HG02885 (cell line): ENCODE measurements around the gene ENTHD1.
"Not testable (repeated sequence)": the region's sequence is repeated elsewhere in the genome, so short reads cannot be mapped to it uniquely, and the experiment has no call there.

Source experiments
- ATAC-seq: cut with Tn5 transposase; IDR thresholded peaks from one replicate; pipeline ENCODE4 v1.9.1; 2021; ENCODE audit warnings: mild to moderate bottlenecking; ENCODE audit not compliant: unreplicated experiment, poor library complexity

The ENTHD1 gene

DNA sequence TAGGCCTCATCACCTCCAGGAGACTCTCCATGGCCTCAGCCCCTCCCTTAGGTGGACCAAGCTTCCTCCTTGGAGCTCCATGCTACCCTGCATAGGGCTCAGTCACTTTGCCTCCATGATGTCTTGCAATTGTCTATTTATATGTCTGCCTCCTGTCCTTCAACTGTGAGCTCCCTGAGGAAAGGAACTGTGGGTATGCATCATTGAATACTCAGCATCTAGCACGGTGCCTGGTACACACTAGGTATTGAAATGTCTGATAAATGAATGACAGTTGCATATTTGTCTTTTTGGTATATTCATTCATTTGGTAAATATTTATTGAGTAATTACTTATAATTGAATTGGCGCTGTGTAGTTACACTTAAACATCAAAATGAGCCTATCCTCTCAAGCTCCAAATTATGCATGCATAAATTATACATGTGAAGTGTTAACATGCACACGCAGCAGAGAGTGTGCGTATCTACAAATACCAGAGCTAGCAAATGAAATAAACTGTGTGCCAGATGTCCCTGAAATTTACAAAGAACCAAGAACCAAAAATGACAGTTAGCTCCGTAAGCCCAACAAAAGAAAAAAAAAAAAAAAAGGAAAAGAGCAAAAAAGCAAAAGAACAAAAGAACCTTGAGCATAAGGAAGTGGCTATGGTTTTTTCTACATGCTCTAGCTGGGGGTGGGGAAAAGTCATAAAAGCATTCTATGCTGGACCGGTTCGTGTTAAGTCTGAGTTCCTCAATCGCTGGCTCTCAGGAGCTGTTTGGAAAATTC lies 32.5 kb upstream of the ENTHD1 start:
- no peak for ATAC-seq

DNA sequence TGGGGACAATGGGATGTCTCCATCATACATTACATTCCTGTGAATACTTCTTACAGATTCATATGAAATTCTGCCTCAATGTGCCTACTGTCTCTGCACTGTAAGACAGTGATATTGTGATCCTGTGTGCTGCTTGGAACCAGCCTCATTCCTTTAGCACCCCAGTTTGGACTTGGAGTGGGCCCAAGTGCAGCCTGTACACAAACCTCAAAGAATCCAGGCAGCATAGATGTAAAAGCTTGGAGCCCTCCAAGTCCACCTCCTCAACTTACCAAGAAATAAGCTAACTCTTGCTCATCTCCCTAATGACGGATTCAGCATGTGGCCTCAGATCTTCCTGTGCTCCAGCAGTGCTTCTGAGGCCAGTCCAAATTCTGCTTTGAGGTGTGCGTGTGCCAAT lies 31.7 kb upstream of the ENTHD1 start:
- no peak for ATAC-seq

DNA sequence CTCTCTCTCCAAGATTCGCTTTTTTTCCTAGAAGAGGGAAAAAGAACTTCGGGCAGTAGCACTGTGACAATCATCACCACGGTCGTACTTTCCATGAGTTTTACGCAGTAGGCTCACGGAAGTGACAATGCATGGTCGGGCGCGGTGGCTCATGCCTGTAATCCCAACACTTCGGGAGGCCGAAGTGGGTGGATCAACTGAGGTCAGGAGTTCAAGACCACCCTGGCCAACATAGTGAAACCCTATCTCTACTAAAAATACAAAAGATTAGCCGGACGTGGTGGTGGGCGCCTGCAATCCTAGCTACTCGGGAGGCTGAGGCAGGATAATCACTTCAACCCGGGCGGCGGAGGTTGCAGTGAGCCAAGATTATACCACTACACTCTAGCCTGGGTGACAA lies 30.7 kb upstream of the ENTHD1 start:
- no peak for ATAC-seq

DNA sequence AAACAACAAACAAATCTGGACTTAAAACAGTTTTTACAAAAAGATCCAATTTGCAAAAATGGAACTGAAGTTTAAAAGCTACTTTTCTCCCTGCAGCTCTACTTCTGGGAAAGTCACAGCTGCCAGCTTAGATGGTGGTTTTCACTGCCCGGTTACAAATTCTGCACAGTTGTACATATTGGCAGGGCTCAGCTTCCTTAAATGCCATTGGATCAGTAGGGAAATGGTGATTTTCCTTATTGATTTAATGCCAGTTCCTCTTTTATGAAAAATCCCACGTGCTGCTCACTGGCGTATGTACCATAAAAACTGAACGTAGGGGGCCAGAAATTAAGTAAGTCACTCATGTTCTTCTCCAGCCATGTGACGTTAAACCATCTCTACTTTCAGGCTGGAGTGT lies 30.1 kb upstream of the ENTHD1 start:
- no peak for ATAC-seq

DNA sequence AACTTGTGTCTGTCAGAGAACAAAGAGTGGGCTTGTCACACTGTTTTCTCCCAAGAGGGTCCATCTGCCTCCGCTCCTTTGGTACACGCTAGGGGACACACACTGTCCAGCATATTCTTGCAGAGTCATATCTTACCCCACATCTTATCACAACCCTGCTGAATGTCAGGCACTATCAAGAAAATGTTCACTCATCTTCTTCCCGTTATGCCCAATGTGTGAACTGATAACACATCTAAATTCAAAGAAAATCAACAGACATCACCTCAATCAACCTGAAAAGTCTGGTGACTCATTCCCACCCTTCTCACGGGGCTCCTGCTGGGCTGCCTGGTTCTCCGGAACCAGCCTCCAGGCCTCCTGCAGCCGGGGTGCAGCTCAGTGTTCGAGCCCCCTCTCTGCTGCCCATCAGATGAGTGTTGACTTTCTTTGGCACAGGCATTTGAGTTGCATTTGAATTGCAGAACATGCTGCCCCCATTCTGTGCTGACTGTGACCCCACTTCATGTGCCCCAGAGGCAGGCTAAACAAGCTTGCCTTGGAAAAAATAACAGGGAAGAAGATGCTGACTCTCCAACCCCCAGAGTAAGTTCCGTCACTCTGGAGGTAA lies 26.7 kb upstream of the ENTHD1 start:
- ATAC-seq = no peak

DNA sequence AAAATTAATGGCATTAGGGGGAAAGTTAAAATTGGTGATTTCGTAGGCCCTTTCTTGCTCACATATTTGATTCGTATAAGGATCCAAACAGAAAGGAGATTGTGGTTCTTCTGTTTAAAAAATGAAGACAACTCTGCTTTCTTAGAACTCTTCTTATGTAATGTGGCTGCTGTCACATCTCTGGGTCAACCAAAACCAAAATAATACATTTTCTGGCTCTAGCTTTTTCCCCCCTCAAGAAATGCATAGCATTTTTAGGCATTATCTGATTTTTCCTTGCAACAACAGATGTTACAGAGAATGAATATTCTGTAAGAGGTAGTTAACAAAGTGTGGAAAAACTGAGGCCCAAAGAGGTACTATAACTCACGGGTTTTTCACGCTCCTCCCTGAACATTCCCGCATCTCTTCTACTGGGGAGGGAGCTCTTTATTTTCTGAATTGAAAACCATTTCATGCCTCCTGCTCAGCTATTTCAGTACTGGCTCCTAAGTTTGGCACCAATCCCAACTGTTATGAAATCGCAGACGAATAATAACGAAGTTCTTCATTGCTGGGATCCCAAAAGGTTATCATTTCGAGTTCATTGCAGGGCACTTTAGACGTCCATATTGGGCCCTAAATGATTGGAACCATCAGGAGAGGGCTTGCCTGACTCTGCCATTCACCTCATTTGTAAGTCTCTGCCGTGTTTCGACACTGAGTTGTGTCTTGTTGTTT lies 24.4 kb upstream of the ENTHD1 start:
- no peak for ATAC-seq

DNA sequence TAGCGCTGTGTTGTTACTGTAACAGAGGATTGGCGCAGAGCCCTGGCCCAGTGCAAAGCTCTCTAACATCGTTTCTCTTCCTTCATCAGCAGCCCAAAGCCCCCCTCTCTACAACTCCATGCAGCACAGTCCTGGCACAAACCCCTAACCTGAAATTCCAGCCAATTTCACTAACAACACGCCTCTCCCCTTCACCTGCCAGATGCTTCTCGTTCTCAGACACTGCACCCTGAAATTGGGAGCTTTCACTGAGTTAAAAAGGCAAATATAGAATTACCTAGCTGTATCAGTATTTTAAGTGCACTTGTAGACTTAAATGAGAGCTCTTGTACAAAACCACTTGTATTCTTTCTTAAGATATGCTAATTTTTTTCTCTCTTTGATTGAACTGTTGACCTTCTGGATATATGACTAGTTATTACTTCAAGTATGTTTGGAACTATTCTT lies 23.7 kb upstream of the ENTHD1 start:
- no peak for ATAC-seq

DNA sequence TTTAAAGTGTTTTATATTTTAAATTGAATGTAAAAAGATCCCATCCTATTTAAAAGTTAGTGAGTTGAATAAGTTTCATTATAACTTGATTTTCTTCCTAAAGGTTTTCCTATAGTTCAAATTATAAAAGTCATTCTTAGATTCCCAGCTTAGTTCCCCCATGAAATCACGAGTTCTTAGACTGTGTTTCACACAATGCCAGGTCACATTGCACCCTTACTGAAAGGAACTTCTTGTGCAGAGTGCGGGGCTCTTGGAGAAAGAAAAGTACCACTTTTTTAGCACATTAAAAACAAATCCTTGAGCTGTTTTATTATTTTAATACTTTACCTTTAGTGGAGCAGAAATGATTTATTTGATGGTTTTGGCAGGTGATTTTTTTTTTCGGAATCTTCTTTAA lies 22.9 kb upstream of the ENTHD1 start:
- ATAC-seq = no peak

DNA sequence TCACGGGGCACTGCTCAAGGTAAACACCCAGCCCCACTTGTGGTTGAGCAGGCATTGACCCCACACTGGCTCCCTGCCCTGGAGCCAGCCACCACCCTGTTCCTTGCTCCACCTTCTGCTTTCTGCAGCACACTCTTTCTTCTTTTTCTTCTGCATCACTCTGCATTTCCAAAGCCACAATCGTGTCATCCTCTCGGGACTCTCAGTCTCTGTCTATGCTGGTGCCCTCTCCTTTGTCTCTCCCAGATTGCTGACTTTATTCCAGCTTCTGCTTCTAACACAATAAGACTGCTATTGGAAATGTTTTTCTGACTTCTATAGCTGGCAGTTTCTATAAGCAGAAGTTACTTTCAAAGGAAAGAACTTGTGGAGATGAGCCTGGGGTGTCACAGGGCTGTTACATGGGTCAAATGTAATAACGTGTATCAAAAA lies 21.8 kb upstream of the ENTHD1 start:
- no peak for ATAC-seq

DNA sequence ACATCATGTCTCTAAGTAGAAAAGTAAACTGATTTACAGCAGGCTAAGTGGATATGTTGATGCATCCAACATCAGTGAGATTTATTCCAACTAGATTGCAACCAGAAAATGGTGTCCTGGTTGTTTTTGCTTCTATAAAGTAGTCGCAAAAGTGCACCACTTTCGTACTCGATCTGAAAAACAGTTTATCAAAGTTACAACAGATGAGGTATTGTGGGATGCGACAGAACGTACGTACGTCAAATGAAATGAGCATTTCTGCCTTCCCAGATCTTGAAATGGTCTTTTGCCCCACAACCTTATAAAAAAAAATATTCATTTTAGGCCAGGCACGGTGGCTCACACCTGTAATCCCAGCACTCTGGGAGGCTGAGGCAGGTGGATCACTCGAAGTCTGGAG lies 21.0 kb upstream of the ENTHD1 start:
- no peak for ATAC-seq

DNA sequence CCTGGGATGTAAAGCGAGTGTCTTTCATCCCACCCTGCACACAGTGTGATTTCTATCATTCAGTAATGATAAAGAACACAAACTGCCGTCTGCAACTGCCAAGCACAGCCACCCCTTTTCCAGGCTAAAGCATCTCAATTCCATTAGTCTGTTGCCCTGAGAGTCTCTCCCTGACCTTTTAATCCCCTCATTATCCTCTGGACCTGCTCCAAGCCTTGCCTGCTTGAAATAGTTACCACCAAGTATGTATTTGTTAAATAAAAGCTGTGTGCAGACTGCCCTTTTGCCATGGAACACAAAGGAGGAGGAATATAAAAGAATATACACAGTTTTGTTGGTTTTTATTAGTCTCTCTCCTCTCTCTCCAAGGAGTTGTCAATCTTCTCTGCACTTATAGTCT lies 20.3 kb upstream of the ENTHD1 start:
- no peak for ATAC-seq

DNA sequence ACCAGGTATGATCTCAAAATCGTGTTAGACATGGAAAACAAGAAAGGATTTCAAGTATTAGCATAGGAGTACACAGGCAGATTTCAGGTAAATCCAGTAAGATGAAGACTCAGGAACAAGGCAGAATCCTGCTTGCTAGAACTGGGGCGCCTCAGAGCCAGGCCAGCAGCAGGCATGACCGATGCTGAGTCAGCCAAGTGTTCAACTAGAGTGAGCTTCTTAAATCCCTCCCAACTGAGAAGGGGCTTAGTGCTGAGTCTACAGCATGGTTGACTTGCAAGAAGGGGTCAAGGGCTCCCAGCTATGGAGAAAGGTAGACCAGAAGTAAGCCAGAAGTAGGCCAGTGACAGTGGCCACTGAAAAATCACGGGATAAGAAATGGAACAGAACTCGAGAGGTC lies 19.8 kb upstream of the ENTHD1 start:
- no peak for ATAC-seq

DNA sequence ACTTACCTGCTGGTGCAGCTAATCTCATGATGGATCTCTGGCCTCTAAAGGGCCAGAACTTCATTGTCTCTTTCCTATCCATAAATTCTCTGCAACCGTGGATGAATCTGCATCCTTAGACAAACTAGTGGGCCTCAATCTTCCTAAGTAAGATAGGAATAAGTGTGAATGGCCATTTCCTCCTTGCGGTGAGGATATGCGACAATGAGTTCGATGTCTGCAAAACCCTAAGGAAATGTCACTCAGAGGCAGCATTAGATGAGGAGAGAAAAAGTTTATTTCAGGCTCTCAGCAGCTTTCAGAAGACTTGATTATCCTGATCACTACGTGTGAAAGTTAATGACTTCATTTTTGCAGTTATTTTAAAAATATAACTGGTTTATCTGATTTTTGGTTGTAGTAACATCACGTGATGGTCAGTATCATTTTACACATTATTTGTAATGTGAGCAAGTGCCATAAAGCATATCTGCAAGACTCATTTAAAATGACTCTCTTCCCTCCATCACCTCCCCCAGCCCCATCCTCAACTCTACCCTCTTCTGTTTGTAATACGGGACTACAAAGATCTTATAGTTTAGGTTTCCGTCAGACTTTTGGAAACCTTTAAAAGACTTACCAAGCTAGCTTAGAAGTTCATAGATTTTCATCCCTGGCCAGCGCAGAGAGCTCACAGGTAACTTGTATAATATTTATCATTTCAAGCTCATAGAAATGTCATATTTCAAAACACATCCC lies 17.5 kb upstream of the ENTHD1 start:
- no peak for ATAC-seq

DNA sequence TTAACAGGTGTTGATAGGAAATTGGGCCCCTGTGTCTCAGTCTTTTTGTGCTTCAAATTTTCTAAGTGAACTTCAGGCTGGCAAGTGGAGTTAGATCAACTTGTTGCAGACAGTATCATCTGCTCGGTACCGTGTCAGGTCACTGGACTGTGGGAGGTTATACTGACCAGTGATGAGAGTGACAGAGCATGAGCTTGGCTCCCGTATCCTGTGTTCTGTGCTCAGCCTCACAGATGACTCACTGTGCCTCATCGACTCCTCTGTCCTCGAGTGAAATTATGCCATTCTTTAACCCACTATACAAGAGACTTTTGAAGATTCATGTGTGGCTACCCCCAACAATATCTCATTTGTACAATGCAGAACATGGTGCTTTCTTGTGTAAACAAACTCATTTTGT lies 15.2 kb upstream of the ENTHD1 start:
- ATAC-seq = no peak

DNA sequence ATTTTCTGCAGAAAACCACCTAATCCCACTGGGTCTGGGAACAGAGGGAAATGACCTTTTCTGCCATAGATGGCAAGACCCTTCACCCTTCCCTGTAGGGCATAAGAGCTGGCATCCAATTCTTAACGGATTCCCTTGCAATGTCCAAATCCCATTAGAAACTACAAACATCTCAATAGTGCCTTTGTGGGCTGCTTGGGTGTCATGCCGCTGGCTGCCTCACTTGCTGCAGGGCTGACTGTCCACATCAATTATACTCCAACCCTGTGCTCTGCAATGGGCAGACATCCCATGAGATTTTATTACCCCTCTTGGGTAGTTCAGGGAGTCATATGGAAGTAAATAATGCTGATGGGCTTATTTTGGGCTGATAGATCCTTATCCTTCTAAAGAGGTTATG lies 14.6 kb upstream of the ENTHD1 start:
- ATAC-seq = no peak

DNA sequence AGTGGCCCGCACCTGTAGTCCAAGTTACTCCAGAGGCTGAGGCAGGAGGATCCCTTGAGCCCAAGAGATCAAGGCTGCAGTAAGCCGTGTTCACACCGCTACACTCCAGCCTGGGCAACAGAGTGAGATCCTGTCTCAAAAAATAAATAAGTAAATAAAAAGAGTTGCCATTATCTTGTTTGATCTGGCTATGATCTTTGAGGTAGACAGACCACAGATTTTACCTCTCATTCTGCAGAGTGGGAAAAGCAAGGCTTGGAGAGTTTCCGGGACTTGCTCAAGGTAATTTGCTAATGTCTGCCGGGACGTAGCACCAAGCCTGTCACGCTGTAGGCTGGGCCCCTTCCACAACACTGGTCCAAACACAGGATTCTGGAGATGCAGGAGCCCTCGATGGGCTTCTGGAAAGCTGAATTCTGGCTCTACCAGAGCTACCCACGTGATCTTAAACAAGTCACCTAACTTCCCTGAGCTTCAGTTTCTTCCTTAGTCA lies 14.1 kb upstream of the ENTHD1 start:
- ATAC-seq = no peak

DNA sequence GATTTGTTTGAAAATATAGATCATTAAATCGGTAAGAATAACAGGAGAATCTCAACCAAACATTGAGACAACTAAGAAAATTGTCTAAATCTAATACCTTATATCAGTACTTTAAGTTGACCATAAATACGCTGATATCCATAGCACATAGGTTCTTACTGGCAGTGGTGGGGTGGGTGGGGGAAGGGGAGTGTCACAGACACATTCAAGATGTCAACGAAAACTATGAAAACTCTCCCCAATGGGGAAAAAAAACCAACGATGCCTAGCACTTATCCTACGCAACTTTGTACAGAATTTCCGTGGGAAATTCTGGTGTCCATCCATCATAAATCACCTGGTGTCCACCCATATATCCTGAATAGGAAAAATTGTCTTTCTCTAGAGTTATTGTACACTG lies 13.5 kb upstream of the ENTHD1 start:
- no peak for ATAC-seq

DNA sequence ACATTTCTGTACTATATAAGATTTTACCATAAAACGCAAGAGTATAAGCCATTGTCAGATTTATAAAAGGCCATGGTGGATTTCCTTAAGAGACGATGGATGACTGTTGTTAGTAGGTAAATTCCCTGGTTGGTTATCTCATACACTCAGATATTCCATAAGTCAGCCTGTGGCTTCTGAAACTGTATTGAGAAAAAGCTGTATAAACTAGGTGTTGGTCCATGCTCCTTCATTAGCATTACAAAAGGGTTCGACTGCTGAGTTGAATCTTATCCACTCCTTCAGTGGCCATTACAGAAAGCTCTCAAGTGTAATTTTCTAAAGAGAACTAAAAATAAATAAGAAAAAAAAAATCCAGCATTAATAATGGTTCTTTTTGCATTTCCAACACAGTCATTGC lies 12.6 kb upstream of the ENTHD1 start:
- ATAC-seq = no peak

DNA sequence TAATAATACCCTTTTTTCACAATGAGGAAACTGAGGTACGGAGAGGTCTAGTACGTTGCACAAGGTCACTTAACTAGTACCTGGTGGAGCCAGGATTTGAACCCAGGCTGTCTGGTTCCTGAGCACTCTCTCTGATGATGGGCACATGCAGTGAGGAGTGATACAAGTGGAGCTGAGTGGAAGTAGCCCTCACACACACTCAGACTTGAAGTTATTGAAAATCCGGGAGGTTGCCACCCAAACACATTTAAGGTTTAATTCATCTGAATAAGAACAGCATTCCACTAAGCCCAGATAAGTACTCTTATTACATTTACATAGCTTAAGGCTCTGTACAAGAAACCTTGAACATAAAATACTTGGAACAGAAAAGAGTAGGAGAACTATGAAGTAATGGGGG lies 12.1 kb upstream of the ENTHD1 start:
- no peak for ATAC-seq

DNA sequence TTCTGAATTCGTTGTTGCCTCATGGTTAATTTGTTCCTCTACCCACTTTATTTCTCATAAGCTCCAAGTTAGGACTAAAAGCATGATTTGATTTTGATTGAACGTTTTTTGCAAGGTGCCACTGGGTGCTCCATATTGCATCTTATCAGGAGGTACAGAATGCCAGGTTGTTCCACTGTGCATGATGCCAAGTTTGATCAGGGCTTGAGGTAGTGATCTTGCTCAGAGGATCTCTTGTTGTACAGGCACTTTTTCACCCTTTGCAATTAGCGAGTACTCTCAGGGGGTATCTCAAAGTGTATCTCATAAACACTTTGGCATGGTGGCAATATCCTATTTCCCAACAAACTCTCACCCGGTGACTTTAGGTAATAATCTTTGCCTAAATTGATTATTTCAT lies 11.3 kb upstream of the ENTHD1 start:
- no peak for ATAC-seq

DNA sequence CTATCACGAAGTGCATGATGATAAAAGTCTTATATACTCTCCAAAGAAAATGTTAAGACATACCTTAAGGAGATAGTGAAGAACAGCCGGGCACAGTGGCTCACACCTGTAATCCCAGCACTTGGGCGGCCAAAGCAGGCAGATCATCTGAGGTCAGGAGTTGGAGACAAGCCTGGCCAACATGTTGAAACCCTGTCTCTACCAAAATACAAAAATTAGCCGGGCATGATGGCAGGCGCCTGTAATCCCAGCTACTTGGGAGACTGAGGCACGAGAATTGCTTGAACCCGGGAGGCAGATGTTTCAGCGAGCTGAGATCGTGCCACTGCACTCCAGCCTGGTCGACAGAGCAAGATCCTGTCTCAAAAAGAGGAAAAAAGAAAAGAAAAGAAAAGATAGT lies 10.5 kb upstream of the ENTHD1 start:
- ATAC-seq = not testable (repeated sequence)
